Thyroid gland (tissue), 4 donors: ENCODE measurements around the gene C2orf81. TPM values are rescaled to one million over a fixed set of nuclear protein-coding genes. Genes with fewer than 3 reads are reported as not detected.
A peak's percentile ranks its signal among the peaks of the same experiment; 100 is the strongest.
"Not testable (repeated sequence)": the region's sequence is repeated elsewhere in the genome, so short reads cannot be mapped to it uniquely, and the experiment has no call there.

Experiments
- DNase-seq, 2 donors: peaks; one replicate each; pipeline ENCODE4 v3.0.0-alpha.2; 2019
- H3K27ac ChIP-seq, 3 donors: fragments of 200-600 bp; sonication (generic); 1 replicate in 2 of 3; 2 replicates in 1 of 3; pipeline ENCODE4 v1.5.1; 2016 to 2019; ENCODE audit warnings: mild to moderate bottlenecking in 1 of 3, moderate library complexity in 1 of 3
- H3K27me3 ChIP-seq: fragments of 200-600 bp; sonication (generic); one replicate; pipeline ENCODE4 v1.5.1; 2019
- H3K36me3 ChIP-seq, 2 donors: fragments of 200-600 bp; sonication (generic); one replicate each; pipeline ENCODE4 v1.5.1; 2016 to 2019
- H3K4me1 ChIP-seq, 2 donors: fragments of 200-600 bp; sonication (generic); one replicate each; pipeline ENCODE4 v1.5.1; 2017 to 2019
- H3K4me3 ChIP-seq, 3 donors: fragments of 200-600 bp; sonication (generic); replicated peaks in 1 of 3; 1 replicate in 2 of 3; 2 replicates in 1 of 3; pipeline ENCODE4 v1.5.1; 2016; ENCODE audit warnings: mild to moderate bottlenecking in 1 of 3
- H3K9me3 ChIP-seq: fragments of 200-600 bp; sonication (generic); one replicate; pipeline ENCODE4 v1.5.1; 2017
- POLR2A ChIP-seq, 2 donors: fragments of 450-650 bp; IDR thresholded peaks; one replicate each; pipeline ENCODE4 v1.6.1; 2017; ENCODE audit warnings: antibody characterized with exemption in 2 of 2, mild to moderate bottlenecking in 2 of 2, moderate library complexity in 1 of 2
- WGBS, 2 donors: methylation state at CpG; one replicate each; pipeline ENCODE4 v1.1.5; 2017; 5-methylcytosine and 5-hydroxymethylcytosine counted together
- intact Hi-C: fragments of 100-400 bp; cut with DNase I; formaldehyde crosslinking; loops from one replicate; pipeline ENCODE4 v1.15.1; 2023
- total RNA-seq, 4 donors: library from RNA; depleted of rRNA; stranded (reverse); fragments of >200 nt; gene quantifications; one replicate each; pipeline ENCODE4 v1.2.3, GENCODE V29; 2016
- TF ChIP-seq, protein P1 (sequence below), 6 experiments: fragments of 200-600 bp in 3 of 6; fragments of 450-650 bp in 3 of 6; sonication (generic) in 3 of 6; IDR thresholded peaks; one replicate each; pipeline ENCODE4 v1.5.1; 2016 to 2019; ENCODE audit warnings: antibody characterized with exemption in 6 of 6, mild to moderate bottlenecking in 2 of 6, inconsistent platforms in 1 of 6, moderate library complexity in 1 of 6

C2orf81 gene
- total RNA-seq, 4 donors from 2014 or later = 2.3 to 3.4 (median 3.1) TPM

DNA sequence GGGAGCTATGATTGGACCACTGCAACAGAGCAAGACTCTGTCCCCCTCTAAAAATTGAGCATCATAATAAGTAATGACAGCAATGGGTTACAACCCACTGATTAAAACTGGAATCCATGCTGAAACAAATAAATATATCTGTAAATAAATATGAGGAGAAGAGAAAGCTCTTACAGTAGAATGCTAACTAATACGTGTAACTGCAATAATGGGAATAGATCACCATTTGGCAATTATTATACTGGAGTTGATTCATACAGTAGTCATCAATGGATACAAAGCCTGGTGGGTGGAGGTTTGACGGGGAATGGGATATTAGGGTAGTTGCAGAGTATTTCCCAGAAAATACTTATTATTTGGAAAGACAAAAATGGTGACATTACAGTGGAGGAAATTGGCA is 27.4 kb upstream of the C2orf81 start:
- no peak for TF ChIP-seq POLR2A (IDR thresholded peaks at IDR 0.05)
- TF ChIP-seq, protein P1, sequence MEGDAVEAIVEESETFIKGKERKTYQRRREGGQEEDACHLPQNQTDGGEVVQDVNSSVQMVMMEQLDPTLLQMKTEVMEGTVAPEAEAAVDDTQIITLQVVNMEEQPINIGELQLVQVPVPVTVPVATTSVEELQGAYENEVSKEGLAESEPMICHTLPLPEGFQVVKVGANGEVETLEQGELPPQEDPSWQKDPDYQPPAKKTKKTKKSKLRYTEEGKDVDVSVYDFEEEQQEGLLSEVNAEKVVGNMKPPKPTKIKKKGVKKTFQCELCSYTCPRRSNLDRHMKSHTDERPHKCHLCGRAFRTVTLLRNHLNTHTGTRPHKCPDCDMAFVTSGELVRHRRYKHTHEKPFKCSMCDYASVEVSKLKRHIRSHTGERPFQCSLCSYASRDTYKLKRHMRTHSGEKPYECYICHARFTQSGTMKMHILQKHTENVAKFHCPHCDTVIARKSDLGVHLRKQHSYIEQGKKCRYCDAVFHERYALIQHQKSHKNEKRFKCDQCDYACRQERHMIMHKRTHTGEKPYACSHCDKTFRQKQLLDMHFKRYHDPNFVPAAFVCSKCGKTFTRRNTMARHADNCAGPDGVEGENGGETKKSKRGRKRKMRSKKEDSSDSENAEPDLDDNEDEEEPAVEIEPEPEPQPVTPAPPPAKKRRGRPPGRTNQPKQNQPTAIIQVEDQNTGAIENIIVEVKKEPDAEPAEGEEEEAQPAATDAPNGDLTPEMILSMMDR (IDR thresholded peaks at IDR 0.05) = no peak
- Histone ChIP-seq H3K36me3 (no peaks in the 10 kb centered on the region), H3K27ac (no peak overlapping the region), H3K4me1 (no peaks in the 10 kb centered on the region), H3K27me3 (no peaks in the 10 kb centered on the region), H3K9me3 (no peaks in the 10 kb centered on the region), H3K4me3 (no peak overlapping the region)
- DNase-seq = no peak
- WGBS, 2 donors = 77 to 89% methylated on average over 2 of the region's 2 CpGs
- intact Hi-C loops = no loop called here

DNA sequence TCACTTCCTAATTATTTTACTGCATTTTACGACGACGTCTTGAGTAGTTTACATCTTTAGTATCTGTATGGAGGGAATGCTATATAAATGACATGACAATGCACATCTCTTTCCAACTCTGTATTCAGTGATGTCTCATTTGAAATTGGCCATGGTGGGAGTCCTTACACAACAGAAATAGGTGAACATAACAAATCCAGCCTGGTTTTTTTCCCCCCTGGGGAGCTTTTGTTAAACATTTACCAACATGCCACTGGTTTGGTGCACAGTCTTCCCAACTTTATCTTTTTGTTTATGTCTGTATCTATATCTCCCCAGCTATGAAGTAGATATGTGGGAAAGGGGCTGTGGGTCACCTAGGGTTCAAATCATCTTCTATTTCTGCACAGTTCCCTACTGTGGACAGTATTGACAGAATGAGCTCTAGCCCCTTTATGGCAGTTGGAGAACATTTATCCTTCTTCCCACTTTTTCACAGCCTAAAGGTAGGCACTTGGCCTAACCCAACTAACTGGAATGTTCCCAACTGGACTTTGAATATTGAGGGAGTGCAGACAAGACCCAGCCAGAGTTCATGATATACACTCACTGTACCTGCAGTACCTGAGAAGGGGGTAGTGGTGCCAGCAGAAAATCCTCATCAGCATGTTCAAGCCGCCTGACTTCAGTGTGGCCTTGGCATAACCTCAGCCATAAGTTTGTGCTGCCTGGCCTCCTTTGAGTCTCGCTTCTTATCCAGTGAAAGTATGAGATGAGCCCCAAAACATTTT is 26.0 kb upstream of the C2orf81 start:
- TF ChIP-seq, protein P1 (IDR thresholded peaks at IDR 0.05) = no peak
- no peak for TF ChIP-seq POLR2A (IDR thresholded peaks at IDR 0.05)
- intact Hi-C loops = no loop called here
- WGBS, 2 donors = 90 to 92% methylated on average over 5 of the region's 5 CpGs
- Histone ChIP-seq H3K36me3 (no peaks in the 10 kb centered on the region), H3K27me3 (no peaks in the 10 kb centered on the region), H3K9me3 (no peaks in the 10 kb centered on the region), H3K4me3 (no peak overlapping the region), H3K4me1 (peaks cover 0 to 2% of the 10 kb centered on the region in 2 donors), H3K27ac (no peak overlapping the region)
- no peak for DNase-seq

DNA sequence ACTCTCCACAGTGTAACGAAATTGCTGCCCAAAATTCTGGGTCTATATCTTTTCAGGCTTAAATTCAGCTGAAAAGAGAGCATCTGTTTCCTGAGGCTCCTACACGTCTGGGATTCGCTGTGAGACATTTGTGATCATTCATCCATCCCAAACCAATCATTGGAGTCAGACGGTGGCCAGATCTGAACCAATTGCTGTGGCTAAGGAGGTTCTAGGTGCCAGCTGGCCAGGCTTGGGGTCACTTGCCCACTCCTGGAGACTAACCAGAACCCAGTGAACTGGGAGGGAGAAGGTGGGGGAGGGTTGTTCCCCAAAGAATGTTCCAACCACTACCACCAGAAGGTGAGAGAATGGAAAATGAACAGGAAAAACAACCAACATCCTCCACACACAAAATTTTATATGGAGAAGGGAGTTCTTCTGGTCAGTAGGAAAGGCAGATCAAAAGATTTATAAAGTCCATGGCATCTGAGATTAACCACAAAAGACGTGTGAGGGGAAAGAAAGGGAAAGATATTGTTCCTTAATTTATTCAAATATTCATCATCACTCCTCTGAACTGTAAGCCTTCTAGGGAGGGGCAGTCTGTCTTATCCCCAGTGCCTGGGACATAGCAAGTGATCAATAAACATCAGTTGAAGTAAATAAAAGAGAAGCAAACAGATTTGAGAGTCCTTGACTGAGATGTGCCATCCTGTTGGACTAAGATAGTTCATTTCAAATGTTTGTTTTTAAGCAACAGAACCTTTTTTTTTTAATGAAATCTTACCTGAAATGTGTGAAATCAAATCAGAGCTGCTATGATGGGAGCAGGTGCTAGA is 23.3 kb upstream of the C2orf81 start:
- Histone ChIP-seq H3K27me3 (no peaks in the 10 kb centered on the region), H3K36me3 (no peaks in the 10 kb centered on the region), H3K4me3 (no peak overlapping the region), H3K4me1 (peaks cover 4 to 10% of the 10 kb centered on the region in 2 donors), H3K9me3 (no peaks in the 10 kb centered on the region), H3K27ac (no peak overlapping the region)
- WGBS, 2 donors = 29 to 44% methylated on average over 5 of the region's 5 CpGs
- TF ChIP-seq, protein P1 (IDR thresholded peaks at IDR 0.05) = no peak
- no peak for TF ChIP-seq POLR2A (IDR thresholded peaks at IDR 0.05)
- intact Hi-C loops = no loop called here
- DNase-seq = no peak

- 86 to 92% methylated on average over 16 of the region's 16 CpGs for WGBS, 2 donors
- H3K9me3 ChIP-seq, DNase-seq, intact Hi-C loops, H3K27me3 ChIP-seq, H3K36me3 ChIP-seq: not testable (repeated sequence)
- Histone ChIP-seq H3K4me3 (peak overlapping the region in 2 of 3 donors; percentile 38 to 51), H3K27ac (peak overlapping the region; percentile 42 to 84 (median 76)), H3K4me1 (peaks cover 10 to 18% of the 10 kb centered on the region in 2 donors)
These were observed 21.3 kb upstream of the C2orf81 start for GRCh38 chr2:74442483-74443297.
